GM10248 (cell line): ENCODE results near the gene TPCN1.

ENCODE experiments used
- CTCF ChIA-PET: fragments of 300-600 bp; sonication (Branson Sonifier 250); formaldehyde crosslinking; extraction: SDS; loops from one replicate; lab custom pipeline; 2021; ENCODE audit warnings: antibody characterized with exemption; lab: Yijun Ruan, JAX
- POLR2A ChIA-PET: fragments of 350-650 bp; sonication (Branson Sonifier 250); formaldehyde crosslinking; extraction: SDS; loops from one replicate; lab custom pipeline; 2020; ENCODE audit warnings: antibody characterized with exemption; lab: Yijun Ruan, JAX
- DNase-seq: peaks from one replicate; pipeline ENCODE4 v3.0.0; 2012; ENCODE audit errors: extremely low spot score
- CTCF ChIP-seq: IDR thresholded peaks from 2 replicates; pipeline ENCODE4 v1.5.1; 2012; ENCODE audit warnings: mild to moderate bottlenecking, low read depth; ENCODE audit errors: extremely low read depth, missing control alignments, control extremely low read depth

The TPCN1 gene

GRCh38 chr12:113329791-113330417 lies 108.6 kb downstream of the TPCN1 start:
- CTCF ChIA-PET = interaction anchor here (1.4 kb wide), 1 partner anchor 19 kb away, joined by 3 read pairs; no protein-coding TSS in a partner anchor
- POLR2A ChIA-PET = no interaction called here
- no peak for TF ChIP-seq CTCF
- no peak for DNase-seq

- no peak for DNase-seq
- TF ChIP-seq CTCF = no peak
- CTCF ChIA-PET = no interaction called here
- POLR2A ChIA-PET = interaction anchor here (0.7 kb wide), 1 partner anchor 36 kb away, joined by 6 read pairs; no protein-coding TSS in a partner anchor
These were observed 109.2 kb downstream of the TPCN1 start for GRCh38 chr12:113330505-113330904.

- no peak for DNase-seq
- ChIA-PET CTCF (interaction anchor here (1.2 to 1.6 kb wide), 2 partner anchors 12 to 35 kb away, joined by 3 to 4 read pairs; no protein-coding TSS in a partner anchor), POLR2A (interaction anchor here (0.6 kb wide), 1 partner anchor 111 kb away, joined by 4 read pairs; no protein-coding TSS in a partner anchor)
- no peak for TF ChIP-seq CTCF
These were observed 111.6 kb downstream of the TPCN1 start for GRCh38 chr12:113332688-113333417.

GRCh38 chr12:113333418-113333750 lies 112.1 kb downstream of the TPCN1 start:
- no peak for DNase-seq
- no peak for TF ChIP-seq CTCF
- ChIA-PET CTCF (interaction anchor here (1.6 kb wide), 1 partner anchor 13 kb away, joined by 4 read pairs; no protein-coding TSS in a partner anchor), POLR2A (interaction anchor here (0.6 kb wide), 2 partner anchors 72 to 112 kb away, joined by 4 to 10 read pairs; no protein-coding TSS in a partner anchor)

- POLR2A ChIA-PET = interaction anchor here (0.6 to 1.0 kb wide), 2 partner anchors 28 to 71 kb away, joined by 5 to 10 read pairs; no protein-coding TSS in a partner anchor
- no peak for TF ChIP-seq CTCF
- DNase-seq = no peak
- CTCF ChIA-PET = no interaction called here
These were observed 112.9 kb downstream of the TPCN1 start for GRCh38 chr12:113333877-113334785.
